GM21619 (cell line): ENCODE data around the gene UBA6.
A peak's percentile ranks its signal among the peaks of the same experiment; 100 is the strongest.
"Not testable (repeated sequence)": the region's sequence is repeated elsewhere in the genome, so short reads cannot be mapped to it uniquely, and the experiment has no call there.

Experiments used
- ATAC-seq: cut with Tn5 transposase; IDR thresholded peaks from one replicate; pipeline ENCODE4 v1.9.1; 2021; ENCODE audit not compliant: unreplicated experiment

UBA6 gene

GRCh38 chr4:67700738-67701516 is at the start of gene UBA6:
TSS of gene UBA6 (minus strand) at chr4:67701155. CDS start at chr4:67701119, 36 bp downstream.
- peak; percentile 98 for ATAC-seq

- no peak for ATAC-seq
These were observed 49.7 kb upstream of the UBA6 start for GRCh38 chr4:67750691-67751090.

- ATAC-seq: no peak
These were observed 48.3 kb upstream of the UBA6 start for GRCh38 chr4:67749286-67749685.

- peak; percentile 61 for ATAC-seq
These were observed 46.0 kb upstream of the UBA6 start for GRCh38 chr4:67746797-67747495.

- ATAC-seq: no peak
These were observed 43.8 kb upstream of the UBA6 start for GRCh38 chr4:67744561-67745283.

- no peak for ATAC-seq
These were observed 42.2 kb upstream of the UBA6 start for GRCh38 chr4:67743194-67743593.

GRCh38 chr4:67736262-67736661 is 35.3 kb upstream of the UBA6 start:
- no peak for ATAC-seq

- no peak for ATAC-seq
These were observed 34.4 kb upstream of the UBA6 start for GRCh38 chr4:67735325-67735724.

GRCh38 chr4:67730511-67730910 is 29.6 kb upstream of the UBA6 start:
- not testable (repeated sequence) for ATAC-seq

GRCh38 chr4:67727124-67727850 is 26.3 kb upstream of the UBA6 start:
- no peak for ATAC-seq

GRCh38 chr4:67725981-67726380 is 25.0 kb upstream of the UBA6 start:
- ATAC-seq: no peak

- no peak for ATAC-seq
These were observed 24.2 kb upstream of the UBA6 start for GRCh38 chr4:67725132-67725531.

GRCh38 chr4:67723949-67724348 is 23.0 kb upstream of the UBA6 start:
- no peak for ATAC-seq

- no peak for ATAC-seq
These were observed 22.4 kb upstream of the UBA6 start for GRCh38 chr4:67723341-67723740.

- no peak for ATAC-seq
These were observed 21.0 kb upstream of the UBA6 start for GRCh38 chr4:67721770-67722597.

GRCh38 chr4:67721315-67721769 is 20.4 kb upstream of the UBA6 start:
- ATAC-seq: no peak

- no peak for ATAC-seq
These were observed 19.1 kb upstream of the UBA6 start for GRCh38 chr4:67719953-67720617.

GRCh38 chr4:67718848-67719247 is 17.9 kb upstream of the UBA6 start:
- ATAC-seq: no peak

- ATAC-seq: no peak
These were observed 16.6 kb upstream of the UBA6 start for GRCh38 chr4:67717586-67717985.

- ATAC-seq: no peak
These were observed 14.0 kb upstream of the UBA6 start for GRCh38 chr4:67714955-67715354.
